SK-N-SH (cell line): ENCODE data around the gene CELF5. TPM values are rescaled to one million over a fixed set of nuclear protein-coding genes. Genes with fewer than 3 reads are reported as not detected.

ENCODE experiments used
- CTCF ChIA-PET: fragments of 300-600, 350-600 bp; formaldehyde crosslinking; extraction: SDS; loops from one replicate; lab custom pipeline; 2021; lab: Yijun Ruan, JAX
- POLR2A ChIA-PET: fragments of 350-600 bp; sonication (Branson Sonifier 250); formaldehyde crosslinking; extraction: SDS; loops from one replicate; lab custom pipeline; 2020; ENCODE audit warnings: antibody characterized with exemption, inconsistent platforms; lab: Yijun Ruan, JAX
- DNase-seq: peaks from one replicate; pipeline ENCODE4 v3.0.0; 2012
- H2AFZ ChIP-seq: fragments of 200-600 bp; sonication (generic); 2 replicates; pipeline ENCODE4 v1.8.1; 2016; ENCODE audit warnings: antibody characterized with exemption, mild to moderate bottlenecking, low read depth
- H3F3A ChIP-seq: fragments of 200-600 bp; sonication (generic); replicated peaks from 2 replicates; pipeline ENCODE3; 2016; ENCODE audit warnings: antibody characterized with exemption, mild to moderate bottlenecking; ENCODE audit not compliant: insufficient read depth
- H3K27ac ChIP-seq, 2 experiments: fragments of 200-500 bp in 1 of 2; fragments of 200-600 bp in 1 of 2; sonication (Bioruptor generic) in 1 of 2; sonication (generic), shearing (Covaris generic) in 1 of 2; 2 replicates each; pipeline versions ENCODE4 v1.5.1 to v1.6.1; 2014 to 2016; ENCODE audit warnings: low read depth in 2 of 2, inconsistent platforms in 1 of 2, low read length in 1 of 2, mild to moderate bottlenecking in 1 of 2, mixed read lengths in 1 of 2
- H3K27me3 ChIP-seq: fragments of 200-600 bp; sonication (generic), shearing (Covaris generic); 2 replicates; pipeline ENCODE4 v1.6.1; 2016; ENCODE audit warnings: mixed run types; ENCODE audit not compliant: insufficient read depth
- H3K36me3 ChIP-seq, 2 experiments: fragments of 200-500 bp in 1 of 2; fragments of 200-600 bp in 1 of 2; sonication (Bioruptor generic) in 1 of 2; sonication (generic) in 1 of 2; replicated peaks in 1 of 2; 2 replicates each; pipeline versions ENCODE3 to v1.5.1; 2014 to 2016; ENCODE audit warnings: low read length in 1 of 2, mild to moderate bottlenecking in 1 of 2; ENCODE audit not compliant: insufficient read depth in 2 of 2, control insufficient read depth in 1 of 2
- H3K4me1 ChIP-seq, 2 experiments: fragments of 200-500 bp in 1 of 2; fragments of 200-600 bp in 1 of 2; sonication (Bioruptor generic) in 1 of 2; sonication (generic), shearing (Covaris generic) in 1 of 2; 2 replicates each; pipeline versions ENCODE4 v1.5.1 to v1.6.1; 2014 to 2016; ENCODE audit warnings: low read depth in 1 of 2, low read length in 1 of 2, mixed run types in 1 of 2; ENCODE audit not compliant: insufficient read depth in 2 of 2, control insufficient read depth in 1 of 2
- H3K4me2 ChIP-seq: fragments of 200-600 bp; sonication (generic), shearing (Covaris generic); 2 replicates; pipeline ENCODE4 v1.6.1; 2017; ENCODE audit warnings: mixed run types
- H3K4me3 ChIP-seq, 2 experiments: fragments of 200-500 bp in 1 of 2; fragments of 200-600 bp in 1 of 2; sonication (Bioruptor generic) in 1 of 2; sonication (generic), shearing (Covaris generic) in 1 of 2; 2 replicates each; pipeline versions ENCODE4 v1.5.1 to v1.8.1; 2014 to 2016; ENCODE audit warnings: low read depth in 2 of 2, inconsistent platforms in 1 of 2, low read length in 1 of 2, mild to moderate bottlenecking in 1 of 2, mixed read lengths in 1 of 2, moderate library complexity in 1 of 2
- H3K79me2 ChIP-seq: fragments of 200-600 bp; sonication (generic); 2 replicates; pipeline ENCODE4 v1.8.1; 2017; ENCODE audit warnings: mild to moderate bottlenecking; ENCODE audit not compliant: insufficient read depth
- H3K9ac ChIP-seq: fragments of 200-600 bp; sonication (generic); 2 replicates; pipeline ENCODE4 v1.6.1; 2017; ENCODE audit warnings: mixed run types
- H3K9me2 ChIP-seq: fragments of 200-600 bp; sonication (generic); 2 replicates; pipeline ENCODE4 v1.6.1; 2017; ENCODE audit warnings: mixed run types
- H3K9me3 ChIP-seq: fragments of 200-600 bp; sonication (generic); 2 replicates; pipeline ENCODE4 v1.6.1; 2017; ENCODE audit warnings: mixed run types, mild to moderate bottlenecking, moderate library complexity
- H4K20me1 ChIP-seq: fragments of 200-600 bp; sonication (generic); 2 replicates; pipeline ENCODE4 v1.6.1; 2017; ENCODE audit warnings: mild to moderate bottlenecking, mixed run types; ENCODE audit not compliant: insufficient read depth
- RAD21 ChIP-seq: IDR thresholded peaks from 2 replicates; pipeline ENCODE4 v1.6.1; 2012; ENCODE audit warnings: mild to moderate bottlenecking, low read length
- RCOR1 ChIP-seq: fragments of 150-350 bp; IDR thresholded peaks from 2 replicates; pipeline ENCODE4 v1.6.1; 2017; ENCODE audit warnings: antibody characterized with exemption, low read length
- RXRA ChIP-seq: IDR thresholded peaks from 2 replicates; pipeline ENCODE4 v1.4.0; 2012; ENCODE audit warnings: low read depth, mild to moderate bottlenecking, borderline replicate concordance
- TEAD4 ChIP-seq: IDR thresholded peaks from 2 replicates; pipeline ENCODE4 v1.4.0; 2012; ENCODE audit warnings: mild to moderate bottlenecking, borderline replicate concordance; ENCODE audit not compliant: insufficient read depth
- YY1 ChIP-seq: IDR thresholded peaks from 2 replicates; pipeline ENCODE4 v1.4.0; 2012; ENCODE audit warnings: low read depth, mild to moderate bottlenecking
- WGBS: methylation state at CpG from one replicate; pipeline ENCODE4 v1.1.6; 2017; ENCODE audit warnings: low lambda C conversion rate; 5-methylcytosine and 5-hydroxymethylcytosine counted together
- polyA plus RNA-seq, 3 experiments: library from polyadenylated mRNA; depleted of rRNA; stranded (reverse); fragments of >200 nt; gene quantifications; 2 replicates each; pipeline ENCODE4 v1.2.3, GENCODE V29; 2012
- TF ChIP-seq, protein P1 (sequence below): IDR thresholded peaks from 2 replicates; pipeline ENCODE4 v1.6.1; 2012; ENCODE audit warnings: mild to moderate bottlenecking, low read depth, low read length, moderate library complexity
- TF ChIP-seq, protein P2 (sequence below): IDR thresholded peaks from 2 replicates; pipeline ENCODE4 v1.4.0; 2012; ENCODE audit warnings: low read depth, borderline replicate concordance

The CELF5 gene
- polyA plus RNA-seq, 1 of the 3 experiments (the other 2 are of a cell fraction), result 0.33 TPM

DNA sequence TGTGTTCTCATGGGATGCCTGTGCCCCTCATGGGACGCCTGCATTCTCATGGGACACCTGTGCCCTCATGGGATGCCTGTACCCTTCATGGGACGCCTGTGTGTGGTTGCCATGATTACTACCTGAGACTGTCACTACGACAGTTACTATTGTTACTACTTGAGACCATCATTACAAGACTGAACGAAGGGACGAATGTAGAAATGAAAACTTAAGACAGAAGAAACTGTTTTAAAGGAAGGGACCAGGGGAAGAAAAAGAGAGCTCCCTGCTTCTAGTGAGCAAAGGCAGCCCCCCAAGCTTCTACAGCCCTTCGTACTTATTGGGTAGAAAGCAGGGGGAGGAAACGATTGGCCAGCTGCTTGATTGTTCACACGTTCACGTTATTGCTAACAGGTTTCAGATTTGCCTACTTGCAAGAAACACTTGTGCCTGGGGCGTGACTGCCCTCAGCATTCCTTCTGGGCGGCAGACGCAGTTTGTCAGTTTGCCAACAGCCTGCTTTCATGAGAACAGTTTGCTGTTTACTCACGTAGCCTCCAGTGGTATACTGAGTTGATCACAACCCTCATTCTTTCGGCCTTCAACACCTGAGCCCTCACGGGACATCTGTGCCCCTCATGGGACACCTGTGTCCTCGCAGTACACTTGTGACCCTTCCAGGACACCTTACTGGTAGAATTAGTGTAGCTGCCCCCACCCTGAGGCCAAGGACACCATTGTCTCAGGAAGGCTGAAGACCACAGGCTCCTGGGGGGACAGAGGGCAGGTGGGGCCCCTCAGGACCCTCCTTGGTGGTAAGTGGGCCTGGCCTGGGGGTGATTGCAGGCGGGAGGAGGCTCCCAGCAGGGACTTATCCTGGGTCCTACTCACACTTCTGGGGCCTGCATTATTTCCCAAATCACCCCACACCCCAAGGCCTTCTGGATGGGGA is 48.4 kb upstream of the CELF5 start (continued):
- TF ChIP-seq, protein P1, sequence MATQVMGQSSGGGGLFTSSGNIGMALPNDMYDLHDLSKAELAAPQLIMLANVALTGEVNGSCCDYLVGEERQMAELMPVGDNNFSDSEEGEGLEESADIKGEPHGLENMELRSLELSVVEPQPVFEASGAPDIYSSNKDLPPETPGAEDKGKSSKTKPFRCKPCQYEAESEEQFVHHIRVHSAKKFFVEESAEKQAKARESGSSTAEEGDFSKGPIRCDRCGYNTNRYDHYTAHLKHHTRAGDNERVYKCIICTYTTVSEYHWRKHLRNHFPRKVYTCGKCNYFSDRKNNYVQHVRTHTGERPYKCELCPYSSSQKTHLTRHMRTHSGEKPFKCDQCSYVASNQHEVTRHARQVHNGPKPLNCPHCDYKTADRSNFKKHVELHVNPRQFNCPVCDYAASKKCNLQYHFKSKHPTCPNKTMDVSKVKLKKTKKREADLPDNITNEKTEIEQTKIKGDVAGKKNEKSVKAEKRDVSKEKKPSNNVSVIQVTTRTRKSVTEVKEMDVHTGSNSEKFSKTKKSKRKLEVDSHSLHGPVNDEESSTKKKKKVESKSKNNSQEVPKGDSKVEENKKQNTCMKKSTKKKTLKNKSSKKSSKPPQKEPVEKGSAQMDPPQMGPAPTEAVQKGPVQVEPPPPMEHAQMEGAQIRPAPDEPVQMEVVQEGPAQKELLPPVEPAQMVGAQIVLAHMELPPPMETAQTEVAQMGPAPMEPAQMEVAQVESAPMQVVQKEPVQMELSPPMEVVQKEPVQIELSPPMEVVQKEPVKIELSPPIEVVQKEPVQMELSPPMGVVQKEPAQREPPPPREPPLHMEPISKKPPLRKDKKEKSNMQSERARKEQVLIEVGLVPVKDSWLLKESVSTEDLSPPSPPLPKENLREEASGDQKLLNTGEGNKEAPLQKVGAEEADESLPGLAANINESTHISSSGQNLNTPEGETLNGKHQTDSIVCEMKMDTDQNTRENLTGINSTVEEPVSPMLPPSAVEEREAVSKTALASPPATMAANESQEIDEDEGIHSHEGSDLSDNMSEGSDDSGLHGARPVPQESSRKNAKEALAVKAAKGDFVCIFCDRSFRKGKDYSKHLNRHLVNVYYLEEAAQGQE, result no peak

DNA sequence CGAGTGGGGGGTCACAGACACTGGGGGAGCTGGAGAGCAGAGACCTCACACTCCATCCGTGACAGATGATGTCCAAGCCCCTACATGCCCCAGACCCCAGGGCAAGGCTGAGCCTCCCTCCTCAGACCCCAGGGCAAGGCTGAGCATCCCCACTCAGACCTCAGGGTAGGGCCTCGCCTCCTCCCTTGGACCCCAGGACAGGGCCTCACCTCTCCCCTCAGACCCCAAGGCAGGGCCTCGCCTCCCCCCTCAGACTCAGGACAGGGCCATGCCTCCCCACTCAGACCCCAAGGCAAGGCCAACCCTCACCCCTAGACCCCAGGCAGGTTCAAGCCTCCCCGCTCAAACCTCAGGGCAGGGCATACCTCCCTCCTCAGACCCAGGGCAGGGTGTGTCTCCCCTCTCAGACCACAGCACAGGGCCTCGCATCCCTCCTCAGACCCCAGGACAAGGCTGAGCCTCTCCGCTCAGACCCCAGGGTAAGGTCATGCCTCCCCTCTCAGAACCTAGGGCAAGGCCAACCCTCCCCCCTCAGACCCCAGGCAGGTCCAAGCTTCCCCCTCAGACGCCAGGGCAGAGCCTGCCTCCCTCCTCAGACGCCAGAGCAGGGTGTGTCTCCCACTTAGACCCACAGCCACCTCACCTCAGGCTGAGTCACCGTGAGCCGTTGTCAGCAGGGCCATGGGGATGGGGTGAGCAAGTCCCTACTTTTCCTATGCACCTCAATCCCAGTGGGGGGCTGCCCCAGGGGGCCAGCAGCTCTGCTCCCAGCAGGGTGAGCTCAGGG is 47.6 kb upstream of the CELF5 start:
- no peaks in the 10 kb centered on the region for H3K9me2 ChIP-seq
- no peak for TF ChIP-seq TEAD4
- TF ChIP-seq, protein P2, sequence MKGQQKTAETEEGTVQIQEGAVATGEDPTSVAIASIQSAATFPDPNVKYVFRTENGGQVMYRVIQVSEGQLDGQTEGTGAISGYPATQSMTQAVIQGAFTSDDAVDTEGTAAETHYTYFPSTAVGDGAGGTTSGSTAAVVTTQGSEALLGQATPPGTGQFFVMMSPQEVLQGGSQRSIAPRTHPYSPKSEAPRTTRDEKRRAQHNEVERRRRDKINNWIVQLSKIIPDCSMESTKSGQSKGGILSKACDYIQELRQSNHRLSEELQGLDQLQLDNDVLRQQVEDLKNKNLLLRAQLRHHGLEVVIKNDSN, result no peak
- TF ChIP-seq RCOR1, result no peak
- no peak for TF ChIP-seq RXRA
- no peak for TF ChIP-seq YY1
- TF ChIP-seq RAD21, result no peak
- H3K4me1 ChIP-seq, result no peaks in the 10 kb centered on the region; a peak in 1 of 4 replicates
- no peak overlapping the region for H3K9ac ChIP-seq
- H3K79me2 ChIP-seq, result no peaks in the 10 kb centered on the region
- H3K36me3 ChIP-seq, result no peaks in the 10 kb centered on the region
- no peaks in the 10 kb centered on the region for H3K9me3 ChIP-seq
- H3K4me3 ChIP-seq, result no peak overlapping the region
- no peak for DNase-seq
- no peaks in the 10 kb centered on the region for H3F3A ChIP-seq
- no peak overlapping the region for H2AFZ ChIP-seq
- H4K20me1 ChIP-seq, result no peaks in the 10 kb centered on the region
- POLR2A ChIA-PET, result interaction anchor here (0.6 kb wide), 1 partner anchor 327 kb away, joined by 3 read pairs; no protein-coding TSS in a partner anchor
- no peaks in the 10 kb centered on the region for H3K27me3 ChIP-seq
- H3K4me2 ChIP-seq, result no peak overlapping the region
- CTCF ChIA-PET, result interaction anchor here (1.2 kb wide), 1 partner anchor 13 kb away, joined by 3 read pairs; no protein-coding TSS in a partner anchor
- WGBS, result 92% methylated on average over 2 of the region's 11 CpGs
- no peak overlapping the region for H3K27ac ChIP-seq
